ENCODE results near the gene HK2.

The HK2 gene

DNA sequence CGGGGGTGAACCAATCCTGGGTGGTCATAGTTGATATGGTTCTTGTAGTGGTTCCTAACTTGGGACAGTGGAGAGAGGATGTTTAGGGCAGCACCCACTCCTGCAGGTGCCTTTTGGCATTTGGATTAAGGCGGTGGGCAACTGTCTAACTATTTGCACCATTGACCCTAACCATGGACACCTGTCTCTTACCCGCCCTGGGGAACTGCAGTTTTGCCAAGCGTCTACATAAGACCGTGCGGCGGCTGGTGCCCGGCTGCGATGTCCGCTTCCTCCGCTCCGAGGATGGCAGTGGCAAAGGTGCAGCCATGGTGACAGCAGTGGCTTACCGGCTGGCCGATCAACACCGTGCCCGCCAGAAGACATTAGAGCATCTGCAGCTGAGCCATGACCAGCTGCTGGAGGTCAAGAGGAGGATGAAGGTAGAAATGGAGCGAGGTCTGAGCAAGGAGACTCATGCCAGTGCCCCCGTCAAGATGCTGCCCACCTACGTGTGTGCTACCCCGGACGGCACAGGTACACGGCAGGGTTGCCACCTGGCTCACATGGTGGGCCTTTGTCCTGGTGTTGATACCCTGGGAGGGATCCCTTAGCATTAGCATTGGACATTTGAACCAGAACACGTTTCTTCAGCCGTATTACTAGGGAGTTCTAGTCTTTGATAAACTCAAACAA lies 46.3 kb downstream of the HK2 start:
- TF ChIP-seq CTCF (IDR thresholded peaks at IDR 0.05) = no peak

DNA sequence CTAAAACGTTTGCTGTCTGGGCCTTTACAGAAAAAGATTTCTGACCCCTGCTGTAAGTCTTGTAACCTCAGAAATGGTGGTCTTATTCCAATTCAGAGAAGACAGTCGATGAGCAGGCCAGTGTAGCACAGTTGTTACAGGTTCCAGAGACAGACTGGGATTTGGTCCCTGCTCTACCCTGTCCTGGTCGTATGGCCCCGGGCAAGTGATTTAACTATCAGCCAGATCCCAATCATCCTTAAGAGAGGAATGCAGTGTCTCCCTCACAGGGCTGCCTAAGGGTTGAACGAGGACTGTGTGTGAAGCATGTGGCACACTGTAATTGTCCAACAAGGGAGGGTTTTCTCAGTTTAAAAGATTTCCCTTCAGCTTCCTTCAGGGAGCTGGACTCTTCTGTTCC lies 47.2 kb downstream of the HK2 start:
- TF ChIP-seq CTCF (IDR thresholded peaks at IDR 0.05) = no peak

DNA sequence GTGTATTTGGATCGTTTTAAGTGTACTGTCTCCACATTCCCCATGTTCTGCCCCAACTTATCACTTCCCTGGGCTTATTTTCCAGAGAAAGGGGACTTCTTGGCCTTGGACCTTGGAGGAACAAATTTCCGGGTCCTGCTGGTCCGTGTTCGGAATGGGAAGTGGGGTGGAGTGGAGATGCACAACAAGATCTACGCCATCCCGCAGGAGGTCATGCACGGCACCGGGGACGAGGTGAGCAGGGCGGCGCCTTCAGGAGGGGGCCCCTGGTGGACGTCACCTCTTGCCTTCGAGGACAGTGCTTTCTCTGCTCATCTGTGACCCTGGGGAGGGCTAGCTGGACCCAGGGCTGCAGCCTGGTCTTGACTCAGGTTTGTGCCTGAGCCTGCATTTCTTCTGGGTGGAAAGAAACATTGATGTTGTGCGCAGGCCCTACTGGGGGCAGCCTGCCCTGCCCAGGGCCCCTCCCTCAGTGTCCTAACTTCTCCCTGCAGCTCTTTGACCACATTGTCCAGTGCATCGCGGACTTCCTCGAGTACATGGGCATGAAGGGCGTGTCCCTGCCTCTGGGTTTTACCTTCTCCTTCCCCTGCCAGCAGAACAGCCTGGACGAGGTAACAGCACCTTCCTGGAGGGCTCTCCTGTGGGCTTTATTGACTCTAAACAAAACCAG lies 47.8 kb downstream of the HK2 start:
- no peak for TF ChIP-seq CTCF (IDR thresholded peaks at IDR 0.05)

GRCh38 chr2:74882299-74882687 lies 48.4 kb downstream of the HK2 start:
- no peak for TF ChIP-seq CTCF (IDR thresholded peaks at IDR 0.05)

DNA sequence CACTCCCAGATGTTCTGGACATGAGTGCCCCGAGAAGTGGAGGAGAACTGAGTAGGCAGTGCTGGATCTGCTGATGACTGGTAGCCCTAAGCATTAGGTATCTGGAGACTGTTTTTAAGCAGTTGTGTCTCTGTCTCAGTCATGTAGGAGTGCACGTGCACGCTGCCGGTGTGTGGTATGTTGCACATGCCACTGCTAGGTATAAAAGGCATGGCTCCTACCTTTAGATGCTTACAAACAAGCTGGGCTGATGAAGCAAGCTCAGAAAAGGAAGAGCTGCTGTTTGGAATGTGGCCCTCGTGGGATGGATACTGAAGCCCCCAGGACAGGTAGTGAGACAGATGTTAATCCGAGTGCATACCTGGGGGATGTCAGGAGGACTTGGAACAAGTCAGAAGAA lies 49.1 kb downstream of the HK2 start:
- TF ChIP-seq CTCF (IDR thresholded peaks at IDR 0.05) = no peak

- no peak for TF ChIP-seq CTCF (IDR thresholded peaks at IDR 0.05)
Observed at GRCh38 chr2:74884118-74884762, 50.3 kb downstream of the HK2 start.

- TF ChIP-seq CTCF (IDR thresholded peaks at IDR 0.05) = no peak
Observed at GRCh38 chr2:74884866-74885265, 50.9 kb downstream of the HK2 start.
